Endothelial cell of umbilical vein (primary cell): ENCODE measurements around the gene PKP4. TPM values are rescaled to one million over a fixed set of nuclear protein-coding genes. Genes with fewer than 3 reads are reported as not detected.

Experiments
- BruUV-seq: library from RNA; stranded (reverse); fragments of 400-500 nt; replicated peaks from 2 replicates; lab custom pipeline; 2021; lab: Mats Ljungman, UMichigan
- CTCF ChIA-PET: fragments of 300-600, 350-600 bp; sonication (Branson Sonifier 250); formaldehyde crosslinking; loops from one replicate; lab custom pipeline; 2021; ENCODE audit warnings: antibody characterized with exemption, inconsistent platforms; lab: Charles Lee
- POLR2A ChIA-PET: fragments of 300-600, 350-600 bp; sonication (Branson Sonifier 250); formaldehyde crosslinking; loops from one replicate; lab custom pipeline; 2021; ENCODE audit warnings: antibody characterized with exemption, inconsistent platforms; lab: Charles Lee
- DNase-seq: peaks from one replicate; pipeline ENCODE4 v3.0.0-alpha.2; 2011; ENCODE audit warnings: low read depth, low spot score
- FAIRE-seq: peaks from 2 replicates; lab custom pipeline; 2011; peaks lifted over from hg19 to GRCh38; lab: Jason Lieb, UNC
- H2AFZ ChIP-seq: 2 replicates; pipeline ENCODE4 v1.6.0; 2012; ENCODE audit warnings: low read depth, low read length, control low read depth, inconsistent platforms
- H3K27ac ChIP-seq: 2 replicates; pipeline ENCODE4 v1.5.1; 2011; ENCODE audit warnings: low read depth, mild to moderate bottlenecking, control low read depth, low read length, moderate library complexity; ENCODE audit not compliant: insufficient read depth
- H3K27me3 ChIP-seq, 2 experiments: 2 replicates each; pipeline versions ENCODE4 v1.6.0 to v1.6.1; 2011; ENCODE audit warnings: low read length in 2 of 2, mixed read lengths in 1 of 2; ENCODE audit not compliant: control insufficient read depth in 2 of 2, insufficient read depth in 2 of 2
- H3K36me3 ChIP-seq, 2 experiments: 2 replicates in 1 of 2; 3 replicates in 1 of 2; pipeline ENCODE4 v1.5.1; 2011; ENCODE audit warnings: low read length in 2 of 2, mild to moderate bottlenecking in 1 of 2, moderate library complexity in 1 of 2; ENCODE audit not compliant: control insufficient read depth in 2 of 2, insufficient read depth in 2 of 2; ENCODE audit errors: extremely low read depth in 1 of 2
- H3K4me1 ChIP-seq: 3 replicates; pipeline ENCODE4 v1.5.1; 2011; ENCODE audit warnings: mild to moderate bottlenecking, low read length; ENCODE audit not compliant: control insufficient read depth, insufficient read depth; ENCODE audit errors: extremely low read depth
- H3K4me2 ChIP-seq: 2 replicates; pipeline ENCODE4 v1.6.1; 2011; ENCODE audit warnings: low read length, control low read depth, mixed read lengths; ENCODE audit not compliant: insufficient read depth
- H3K4me3 ChIP-seq, 3 experiments: fragments of 200-600 bp in 1 of 3; sonication (generic), shearing (Covaris generic) in 1 of 3; replicated peaks in 1 of 3; 2 replicates each; pipeline ENCODE4 v1.5.1; 2011 to 2016; ENCODE audit warnings: control low read depth in 3 of 3, low read length in 3 of 3, mild to moderate bottlenecking in 2 of 3, inconsistent platforms in 1 of 3, low read depth in 1 of 3, moderate library complexity in 1 of 3; ENCODE audit not compliant: insufficient read depth in 1 of 3
- H3K79me2 ChIP-seq: 2 replicates; pipeline ENCODE4 v1.6.0; 2012; ENCODE audit warnings: low read length, inconsistent platforms; ENCODE audit not compliant: control insufficient read depth, insufficient read depth
- H3K9ac ChIP-seq: replicated peaks from 2 replicates; pipeline ENCODE3; 2011; ENCODE audit warnings: low read length, control low read depth; ENCODE audit not compliant: insufficient read depth; ENCODE audit errors: extremely low read depth
- H3K9me1 ChIP-seq: replicated peaks from 3 replicates; pipeline ENCODE4 v1.6.0; 2011; ENCODE audit warnings: mild to moderate bottlenecking, low read length; ENCODE audit not compliant: control insufficient read depth, insufficient read depth; ENCODE audit errors: extremely low read depth
- H3K9me3 ChIP-seq: replicated peaks from 2 replicates; pipeline ENCODE4 v1.5.1; 2012; ENCODE audit warnings: low read length, inconsistent platforms; ENCODE audit not compliant: control insufficient read depth, insufficient read depth
- H4K20me1 ChIP-seq: replicated peaks from 2 replicates; pipeline ENCODE3; 2011; ENCODE audit warnings: mild to moderate bottlenecking, low read length; ENCODE audit not compliant: control insufficient read depth, insufficient read depth; ENCODE audit errors: extremely low read depth
- CTCF ChIP-seq, 2 donors: IDR thresholded peaks; 1 replicate in 1 of 2; 2 replicates in 1 of 2; pipeline ENCODE4 v1.5.1; 2011; ENCODE audit warnings: low read length in 2 of 2, mild to moderate bottlenecking in 2 of 2, moderate library complexity in 2 of 2, control low read depth in 1 of 2, inconsistent platforms in 1 of 2, low read depth in 1 of 2; ENCODE audit not compliant: insufficient read depth in 1 of 2; ENCODE audit errors: extremely low read depth in 1 of 2
- EZH2 ChIP-seq: IDR thresholded peaks from 2 replicates; pipeline ENCODE4 v1.6.1; 2012; ENCODE audit warnings: borderline replicate concordance, low read depth, mild to moderate bottlenecking, moderate library complexity, low read length, inconsistent platforms; ENCODE audit not compliant: severe bottlenecking
- FOS ChIP-seq: IDR thresholded peaks from 2 replicates; pipeline ENCODE4 v1.6.1; 2011; ENCODE audit warnings: mild to moderate bottlenecking, low read length, moderate library complexity, borderline replicate concordance; ENCODE audit not compliant: insufficient read depth
- JUN ChIP-seq: IDR thresholded peaks from 2 replicates; pipeline ENCODE4 v1.6.1; 2011; ENCODE audit warnings: borderline replicate concordance, low read depth; ENCODE audit not compliant: insufficient read length, insufficient read depth
- MAX ChIP-seq: IDR thresholded peaks from 2 replicates; pipeline ENCODE4 v1.6.1; 2011; ENCODE audit not compliant: insufficient read depth, insufficient read length
- POLR2A ChIP-seq: IDR thresholded peaks from 2 replicates; pipeline ENCODE4 v1.6.1; 2012; ENCODE audit warnings: low read depth, mild to moderate bottlenecking, control low read depth, low read length
- POLR2AphosphoS5 ChIP-seq: IDR thresholded peaks from 2 replicates; pipeline ENCODE4 v1.6.1; 2012; ENCODE audit warnings: low read depth, mild to moderate bottlenecking, control low read depth, low read length, moderate library complexity; ENCODE audit not compliant: insufficient read depth
- dilution Hi-C: fragments of 300-500 bp; cut with MboI; formaldehyde crosslinking; loops from one replicate; pipeline ENCODE4 v1.15.0; 2019; ENCODE audit warnings: low sequenced_read_pairs; ENCODE audit not compliant: extremely low pct_ligation_motif_present
- intact Hi-C: fragments of 100-400 bp; cut with micrococcal nuclease; formaldehyde crosslinking; loops from one replicate; pipeline ENCODE4 v1.10.0; 2022
- polyA plus RNA-seq, 4 experiments: library from polyadenylated mRNA; depleted of rRNA in 3 of 4; stranded (reverse) in 3 of 4; unstranded in 1 of 4; fragments of >200 nt; gene quantifications; 2 replicates each; pipeline versions ENCODE4 v1.2.1 to v1.2.3, GENCODE V29; 2011 to 2012; ENCODE audit warnings: missing spikeins in 1 of 4
- total RNA-seq: library from RNA; stranded (reverse); gene quantifications from 2 replicates; pipeline ENCODE4 v1.2.3, GENCODE V29; 2021

Gene PKP4
- total and polyA plus RNA-seq, 2 donors (not counting 3 experiments of a cell fraction or from before 2014, with no cell fraction given), result 35.4 to 68.5 TPM

GRCh38 chr2:158570869-158571268 is 114.1 kb downstream of the PKP4 start:
- intact Hi-C loops (no loop called here), dilution Hi-C loops (no loop called here)
- no TSS peak for BruUV-seq
- no peak for DNase-seq
- Histone ChIP-seq H3K9me1 (no peaks in the 10 kb centered on the region), H3K27me3 (no peaks in the 10 kb centered on the region), H2AFZ (no peak overlapping the region), H3K27ac (no peak overlapping the region), H3K9ac (no peak overlapping the region), H3K9me3 (no peaks in the 10 kb centered on the region), H3K79me2 (no peaks in the 10 kb centered on the region), H3K4me3 (no peak overlapping the region), H4K20me1 (no peaks in the 10 kb centered on the region), H3K4me1 (no peaks in the 10 kb centered on the region), H3K4me2 (no peak overlapping the region), H3K36me3 (no peaks in the 10 kb centered on the region)
- POLR2A ChIA-PET, result no interaction called here
- TF ChIP-seq POLR2AphosphoS5, result no peak
- no peak for TF ChIP-seq JUN
- TF ChIP-seq MAX, result no peak
- CTCF ChIA-PET, result no interaction called here
- no peak for FAIRE-seq

- Histone ChIP-seq H3K36me3 (no peaks in the 10 kb centered on the region), H3K9ac (no peak overlapping the region), H3K4me1 (no peaks in the 10 kb centered on the region), H2AFZ (no peak overlapping the region), H3K79me2 (no peaks in the 10 kb centered on the region), H3K4me2 (no peak overlapping the region), H4K20me1 (no peaks in the 10 kb centered on the region), H3K4me3 (no peak overlapping the region), H3K27me3 (no peaks in the 10 kb centered on the region), H3K9me1 (no peaks in the 10 kb centered on the region), H3K9me3 (no peaks in the 10 kb centered on the region), H3K27ac (no peak overlapping the region)
- no peak for TF ChIP-seq FOS
- TF ChIP-seq EZH2, result no peak
- TF ChIP-seq CTCF (IDR thresholded peaks at IDR 0.05; ENCODE audit: extremely low read depth in 1 of 2, insufficient read depth in 1 of 2, low read depth in 1 of 2, low read length in 2 of 2), result no peak
- TF ChIP-seq POLR2A, result no peak
- no peak for TF ChIP-seq MAX
- no peak for TF ChIP-seq JUN
- CTCF ChIA-PET, result interaction anchor here (0.6 to 1.4 kb wide), 4 partner anchors 13 to 394 kb away, joined by 3 read pairs; no protein-coding TSS in a partner anchor
- POLR2A ChIA-PET, result no interaction called here
- no peak for DNase-seq
- intact Hi-C loops, result no loop called here
- dilution Hi-C loops, result no loop called here
- no peak for FAIRE-seq
- no TSS peak for BruUV-seq
Measured at GRCh38 chr2:158573739-158574138, 117.0 kb downstream of the PKP4 start.
